HG03469 (cell line): Measurements from ENCODE around the gene PRPSAP1.

Experiments
- ATAC-seq: cut with Tn5 transposase; IDR thresholded peaks from one replicate; pipeline ENCODE4 v1.9.1; 2021; ENCODE audit warnings: mild to moderate bottlenecking, moderate library complexity, moderate number of reproducible peaks; ENCODE audit not compliant: unreplicated experiment

The PRPSAP1 gene

DNA sequence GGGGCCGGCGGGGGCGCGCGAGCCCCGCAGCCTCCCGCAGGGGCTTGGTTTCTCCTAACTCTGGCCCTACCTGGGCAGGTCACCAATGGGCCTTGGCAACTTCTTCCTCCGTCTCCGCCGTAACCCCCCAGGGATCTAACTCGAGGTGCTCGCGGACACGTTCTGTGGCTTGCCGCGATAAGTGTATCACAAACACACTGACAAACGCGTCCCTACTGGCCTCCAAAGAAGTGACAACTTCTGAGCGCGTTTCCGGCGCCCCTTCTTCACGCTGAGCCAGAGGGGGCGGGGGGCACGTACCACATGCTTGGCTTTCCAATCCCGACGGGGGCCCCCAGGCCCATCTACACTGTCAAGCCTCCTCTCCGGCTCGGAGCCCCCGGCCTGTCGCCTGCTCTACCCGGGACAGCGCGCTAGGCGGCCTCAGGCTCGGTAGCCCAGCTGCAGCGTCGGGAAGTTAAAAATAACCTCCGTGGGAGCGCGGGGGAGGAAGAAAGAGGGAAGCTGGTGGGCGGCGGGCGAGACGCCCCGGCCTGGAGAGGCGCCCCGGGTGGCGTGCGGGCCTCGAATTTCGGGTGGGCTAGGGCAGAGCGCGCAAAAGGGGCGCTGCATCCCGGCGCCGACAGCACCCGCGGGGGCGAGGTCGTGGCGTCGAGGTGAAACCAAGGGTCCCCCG, 30.0 kb upstream of the PRPSAP1 start:
- ATAC-seq, result no peak

DNA sequence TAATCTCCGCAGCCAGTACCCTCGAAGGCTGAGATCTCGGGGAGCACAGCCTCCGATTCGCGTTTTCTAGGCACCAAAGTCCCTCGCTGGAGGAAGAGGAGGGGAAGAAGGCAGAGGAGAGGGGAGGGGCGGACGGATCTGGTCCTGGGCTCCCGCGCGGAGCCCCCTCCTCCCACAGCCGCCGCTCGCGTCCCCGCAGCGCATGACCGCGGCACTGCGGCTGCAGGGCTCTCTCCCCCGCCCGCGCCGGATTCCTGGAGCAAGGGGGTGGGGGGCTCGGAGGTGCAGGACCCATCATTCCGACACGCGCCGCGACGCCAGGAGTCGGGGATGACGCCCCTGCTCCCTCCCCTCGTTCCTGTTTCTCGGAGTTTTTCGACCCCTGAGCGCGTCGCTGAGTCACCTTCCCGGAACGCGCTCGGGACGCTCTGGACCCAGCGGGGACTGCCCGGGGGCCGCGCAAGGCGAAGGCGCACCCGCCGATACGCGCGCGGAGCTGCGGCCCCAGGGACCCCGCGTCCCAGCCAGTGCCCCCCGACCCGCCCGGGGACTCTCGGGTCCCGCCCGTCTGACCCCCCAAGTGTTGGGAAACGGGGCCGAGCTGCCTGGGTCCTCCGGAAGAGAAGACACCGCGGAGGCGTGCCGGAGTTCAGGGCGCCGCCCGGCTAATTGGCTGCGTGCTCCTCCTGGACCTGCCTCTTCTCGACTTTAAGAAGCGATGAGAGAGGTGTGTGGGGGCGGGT, 29.3 kb upstream of the PRPSAP1 start:
- ATAC-seq, result no peak

DNA sequence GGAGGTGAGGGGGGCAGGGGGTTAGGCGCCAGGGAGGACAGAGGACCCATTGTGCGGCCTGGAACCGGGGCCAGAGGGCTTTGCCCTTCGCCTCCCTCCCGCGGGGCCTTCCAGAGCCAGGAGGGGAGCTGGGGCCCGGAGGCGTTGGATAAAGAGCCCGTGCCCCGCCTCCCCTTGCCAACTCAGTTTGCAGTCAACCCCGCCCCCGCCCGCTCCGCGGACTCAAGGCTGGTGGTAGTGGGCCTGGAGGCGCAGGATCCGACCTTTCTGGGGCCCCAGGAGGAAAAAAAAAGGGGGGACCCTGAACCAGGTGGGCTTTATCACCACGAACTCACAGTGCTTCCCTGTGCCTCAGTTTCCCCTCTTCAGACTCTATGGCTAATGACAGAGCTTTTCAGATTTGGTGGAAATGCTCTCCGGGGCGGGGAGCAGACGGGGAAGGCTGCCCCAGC, 28.7 kb upstream of the PRPSAP1 start:
- no peak for ATAC-seq

DNA sequence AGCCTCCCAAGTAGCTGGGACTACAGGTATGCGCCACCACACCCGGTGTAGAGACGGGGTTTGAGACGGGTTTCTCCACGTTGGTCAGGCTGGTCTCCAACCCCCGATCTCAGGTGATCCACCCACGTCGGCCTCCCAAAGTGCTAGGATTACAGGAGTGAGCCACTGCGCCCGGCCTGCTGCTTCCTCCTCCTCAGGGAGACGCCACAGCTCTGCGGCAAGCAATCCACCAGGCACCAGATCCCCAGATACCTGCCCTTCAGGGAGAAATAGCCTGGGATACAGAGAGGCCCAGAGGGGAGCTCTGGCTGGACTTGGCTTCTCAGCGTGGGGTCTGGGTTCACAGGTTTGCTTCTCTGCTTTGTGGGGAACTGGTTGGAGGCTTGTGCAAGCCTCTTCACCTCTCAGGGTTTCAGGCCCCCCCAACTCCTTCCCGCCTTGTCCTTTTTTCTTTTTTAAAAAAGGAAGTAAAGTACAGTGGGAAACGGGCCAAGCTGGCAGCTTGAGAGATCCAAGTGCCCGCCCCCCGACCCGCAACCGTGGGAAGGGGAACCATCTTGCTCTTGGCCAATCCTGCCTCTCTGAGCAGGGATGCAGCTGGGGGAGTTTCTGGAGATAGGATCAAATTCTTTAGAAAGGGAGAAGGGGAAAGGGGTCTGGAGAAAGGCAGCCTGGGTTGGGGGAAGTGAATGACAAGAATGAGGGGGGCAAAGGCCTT, 28.1 kb upstream of the PRPSAP1 start:
- ATAC-seq, result no peak

DNA sequence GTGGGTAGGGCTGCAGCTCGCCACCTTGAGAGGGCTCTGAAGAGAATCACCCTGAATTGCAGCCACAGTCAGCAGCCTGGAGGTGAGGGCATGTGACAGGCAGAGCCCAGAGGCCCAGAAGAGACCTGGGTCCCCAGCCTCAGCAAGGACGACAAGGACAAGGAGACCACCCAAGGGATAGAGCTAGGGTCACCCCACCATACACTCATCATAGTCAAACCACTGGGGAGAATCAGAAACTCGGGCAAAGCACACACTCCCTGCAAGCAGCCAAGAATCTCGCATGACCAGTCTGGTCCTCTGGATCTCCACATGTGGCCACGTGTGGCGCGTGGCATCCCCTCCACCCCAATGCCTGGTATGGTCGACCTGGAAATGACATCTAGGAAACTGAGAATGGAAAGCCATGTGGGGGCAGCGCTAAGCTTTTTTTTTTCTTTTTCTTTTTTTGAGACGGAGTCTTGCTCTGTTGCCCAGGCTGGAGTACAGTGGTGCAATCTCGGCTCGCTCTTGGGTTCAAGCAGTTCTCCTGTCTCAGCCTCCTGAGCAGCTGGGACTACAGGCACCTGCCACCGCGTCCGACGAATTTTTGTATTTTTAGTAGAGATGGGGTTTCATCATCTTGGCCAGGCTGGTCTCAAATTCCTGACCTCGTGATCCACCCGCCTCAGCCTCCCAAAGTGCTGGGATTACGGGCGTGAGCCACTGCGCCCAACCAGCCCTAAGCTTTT, 26.1 kb upstream of the PRPSAP1 start:
- ATAC-seq, result no peak

DNA sequence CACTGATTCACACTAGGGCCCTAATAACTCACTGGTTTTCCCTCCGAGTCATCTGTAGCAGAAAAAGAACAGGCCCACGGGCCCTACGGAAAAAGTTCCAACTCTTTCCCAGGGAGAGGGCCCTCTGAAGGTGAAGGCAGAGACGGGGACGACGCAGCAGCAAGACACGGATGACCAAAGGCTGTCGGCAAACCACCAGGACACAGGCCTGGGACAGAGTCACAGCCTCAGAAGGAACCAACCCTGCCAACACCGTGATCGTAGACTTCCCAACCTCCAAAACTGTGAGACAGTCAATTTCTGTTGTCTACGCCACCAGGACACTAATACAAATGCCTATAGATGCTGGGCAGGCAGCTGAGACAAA, 25.5 kb upstream of the PRPSAP1 start:
- ATAC-seq, result no peak

DNA sequence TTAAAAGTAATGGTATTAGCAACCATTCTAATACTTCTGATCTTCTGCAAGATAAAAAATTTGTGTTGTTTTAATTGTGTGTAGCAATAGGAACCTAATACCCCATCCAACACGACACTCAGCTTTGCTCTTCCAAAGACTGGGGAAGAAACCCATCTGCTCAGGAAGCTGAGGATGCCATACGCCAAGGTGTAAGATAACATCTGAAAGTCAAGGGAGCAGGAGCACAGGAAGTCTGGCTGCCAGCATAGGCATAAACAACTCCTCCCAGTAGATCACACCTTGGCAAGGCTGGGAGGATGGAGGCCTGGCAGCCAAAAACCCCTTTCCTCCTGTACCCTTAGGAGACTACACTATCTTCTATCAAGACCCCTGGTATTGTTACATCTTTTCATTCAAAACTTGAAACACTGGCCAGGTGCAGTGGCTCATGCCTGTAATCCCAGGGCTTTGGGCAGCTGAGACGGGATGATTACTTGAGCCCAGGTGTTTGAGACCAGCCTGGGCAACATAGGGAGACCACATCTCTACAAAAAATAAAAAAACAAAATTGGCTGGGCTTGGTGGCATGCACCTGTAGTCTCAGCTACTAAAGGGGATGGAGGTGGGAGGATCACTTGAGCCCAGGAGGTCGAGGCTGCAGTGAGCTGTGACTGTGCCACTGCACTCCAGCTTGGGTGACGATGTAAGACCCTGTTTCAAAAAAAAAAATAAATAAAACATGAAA, 25.0 kb upstream of the PRPSAP1 start:
- ATAC-seq, result no peak

DNA sequence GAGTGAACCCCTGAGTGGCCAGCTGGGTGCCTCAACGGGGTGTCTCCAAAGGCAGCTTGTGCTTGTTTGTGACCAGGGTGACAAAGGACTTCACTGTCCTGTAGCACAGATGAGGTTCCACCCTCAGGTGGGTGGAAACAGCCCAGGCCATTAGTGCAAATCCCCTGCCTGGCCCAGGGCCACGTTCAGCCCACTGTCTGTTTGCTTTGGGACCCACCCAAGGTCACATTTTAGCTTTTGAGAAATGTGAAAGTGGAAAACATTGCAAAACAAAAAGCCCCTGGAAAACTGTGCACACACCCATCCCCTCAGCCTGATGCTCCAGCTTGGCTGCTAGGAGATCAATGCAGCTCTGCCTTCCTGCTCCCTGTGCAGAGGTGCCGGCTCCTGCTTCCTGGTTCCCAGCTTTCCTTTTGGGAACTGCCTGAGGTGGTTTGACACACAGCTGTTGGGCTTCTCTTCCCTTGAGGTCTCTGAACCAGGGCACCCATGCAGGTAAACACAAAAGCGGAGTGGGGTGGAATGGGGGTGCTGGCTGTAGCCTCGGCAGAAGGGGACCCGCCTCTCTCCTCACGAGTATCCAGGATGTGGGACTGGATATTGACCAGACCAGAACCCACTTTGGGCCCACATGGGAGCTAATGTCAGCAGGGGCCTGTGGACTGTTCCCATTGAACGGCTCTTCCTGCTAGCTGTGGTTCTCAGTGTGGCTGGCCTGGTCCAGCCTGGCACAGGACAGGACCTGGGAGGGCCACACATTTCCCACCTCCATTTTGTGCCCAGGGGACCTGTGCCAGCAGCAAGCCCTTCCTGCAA, 22.8 kb upstream of the PRPSAP1 start:
- ATAC-seq, result no peak

DNA sequence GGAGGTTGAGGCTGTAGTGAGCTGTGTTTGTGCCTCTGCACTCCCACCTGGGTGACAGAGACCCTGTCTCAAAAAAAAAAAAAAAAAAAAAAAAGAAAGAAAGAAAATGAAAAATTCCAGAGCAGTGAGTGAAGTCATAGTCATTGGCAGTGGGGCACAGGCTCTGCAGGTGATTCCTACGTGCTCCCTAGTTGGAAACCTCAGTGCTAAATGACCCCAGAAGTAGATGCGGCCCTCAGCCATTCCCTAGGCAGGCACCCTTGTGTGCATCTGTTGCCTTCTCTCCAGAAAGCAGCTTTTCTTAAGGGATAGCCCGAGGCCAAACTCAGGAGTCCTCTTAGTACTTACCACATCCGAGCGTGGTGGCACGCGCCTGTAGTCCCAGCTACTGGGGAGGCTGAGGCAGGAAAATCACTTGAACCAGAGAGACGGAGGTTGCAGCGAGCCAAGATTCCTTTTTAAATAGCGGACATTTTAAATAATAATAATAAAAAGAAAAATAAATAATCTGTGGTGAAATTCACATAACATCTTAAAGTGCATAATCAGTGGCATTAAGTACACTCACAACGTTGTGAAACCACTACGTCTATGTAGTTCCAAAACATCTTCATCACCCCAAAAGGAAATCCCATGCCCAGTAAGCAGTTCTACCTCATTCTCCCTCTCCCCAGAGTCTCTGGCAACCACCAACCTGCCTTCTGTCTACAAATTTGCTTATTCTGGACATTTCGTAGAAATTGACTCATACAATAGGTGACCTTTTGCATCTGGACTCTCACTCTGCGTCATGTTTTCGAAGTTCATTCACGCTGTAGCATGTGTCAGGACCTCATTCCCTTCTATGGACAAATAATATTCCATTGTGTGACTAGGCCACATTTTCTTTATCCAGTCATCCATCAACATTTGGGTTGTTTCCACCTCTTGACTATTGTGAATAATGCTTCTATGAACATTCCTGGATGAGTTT, 18.2 kb upstream of the PRPSAP1 start:
- ATAC-seq, result no peak

DNA sequence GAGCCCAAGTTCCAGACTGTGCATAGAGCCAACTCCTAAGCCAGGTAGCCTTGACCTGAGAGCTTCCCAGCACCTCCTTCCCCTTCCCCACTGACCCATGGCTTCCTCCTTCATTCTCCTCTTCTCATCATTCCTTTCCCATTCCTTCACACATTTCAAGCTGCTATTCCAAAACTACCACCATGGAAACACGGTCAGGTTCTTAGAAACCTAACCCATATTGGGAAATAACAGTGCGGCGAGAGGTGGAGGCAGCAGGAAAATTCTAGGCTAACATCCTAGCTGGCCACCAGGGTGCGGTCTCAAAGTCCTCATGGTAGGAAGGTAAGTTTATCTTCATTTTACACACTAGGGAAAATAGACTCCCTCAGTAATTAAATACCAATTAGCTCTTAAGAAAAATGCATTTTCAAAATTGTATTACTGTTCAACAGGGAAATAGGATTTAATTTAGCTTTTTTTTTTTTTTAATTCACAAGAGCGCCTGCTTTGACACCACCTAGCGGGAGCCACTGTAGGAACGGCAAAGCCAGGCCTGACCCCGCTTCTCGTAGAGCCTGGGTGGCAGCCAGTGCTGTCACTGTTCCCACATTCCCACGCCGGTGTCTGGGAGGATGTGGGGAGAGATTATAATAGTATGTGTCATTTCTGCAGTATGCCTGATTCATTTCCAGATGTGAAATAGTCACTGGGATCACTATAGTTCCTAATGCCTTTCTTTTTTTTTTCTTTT, 16.7 kb upstream of the PRPSAP1 start:
- no peak for ATAC-seq

DNA sequence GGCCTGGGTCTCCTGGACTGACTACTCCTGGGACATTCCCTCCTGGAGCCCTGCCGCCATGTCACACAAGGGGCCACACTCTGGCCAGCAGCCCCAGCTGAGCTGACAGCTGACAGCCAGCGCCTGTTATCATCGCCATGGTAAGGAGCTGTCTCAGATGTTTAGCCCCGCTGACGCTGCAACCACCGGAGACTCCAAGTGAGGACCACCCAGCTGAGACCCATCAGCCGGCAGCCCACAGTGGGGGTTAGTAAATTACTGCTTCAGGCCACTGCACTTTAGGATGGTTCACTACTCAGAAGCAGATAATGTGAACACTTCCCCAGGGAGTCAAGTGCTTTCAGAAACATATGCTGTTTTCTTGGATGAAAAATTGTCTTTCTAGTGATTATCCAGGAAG, 16.1 kb upstream of the PRPSAP1 start:
- ATAC-seq, result no peak

DNA sequence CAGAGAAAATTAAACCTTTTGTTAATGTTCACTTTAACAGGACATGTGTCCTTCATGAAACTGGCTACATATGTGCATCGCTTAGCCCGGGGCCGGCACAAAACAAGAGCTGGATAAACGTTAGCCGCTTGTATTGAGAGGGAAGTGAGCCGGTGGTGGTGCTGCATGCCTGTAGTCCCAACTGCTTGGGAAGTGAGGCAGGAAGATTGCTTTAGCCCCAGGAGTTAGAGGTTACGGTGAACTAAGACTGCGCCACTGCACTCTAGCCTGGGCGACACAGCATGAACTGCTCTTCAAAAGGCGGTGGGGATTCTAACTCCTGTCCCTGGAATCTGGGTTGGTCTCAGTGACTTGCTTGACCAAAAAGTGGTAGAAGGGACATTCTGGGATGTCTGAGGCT, 15.7 kb upstream of the PRPSAP1 start:
- no peak for ATAC-seq

DNA sequence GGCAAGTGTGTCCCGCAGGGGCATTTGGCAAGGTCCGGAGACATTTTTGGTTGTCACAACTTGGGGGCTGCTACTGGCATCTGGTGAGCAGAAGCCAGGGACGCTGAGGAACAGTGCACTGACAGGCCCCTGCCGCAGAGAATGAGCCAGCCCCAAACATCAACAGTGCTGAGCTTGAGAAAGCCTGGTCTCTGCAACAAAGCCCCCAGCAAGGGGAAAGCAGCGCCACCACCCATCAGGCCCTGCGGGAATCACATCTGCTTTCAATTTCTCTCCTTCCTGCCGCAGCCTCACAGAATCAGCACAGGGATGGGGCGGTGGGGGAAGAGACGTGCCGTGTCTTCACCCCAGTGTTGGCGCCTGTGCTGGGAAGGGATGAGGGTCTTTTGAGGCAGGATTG, 14.8 kb upstream of the PRPSAP1 start:
- ATAC-seq, result no peak

DNA sequence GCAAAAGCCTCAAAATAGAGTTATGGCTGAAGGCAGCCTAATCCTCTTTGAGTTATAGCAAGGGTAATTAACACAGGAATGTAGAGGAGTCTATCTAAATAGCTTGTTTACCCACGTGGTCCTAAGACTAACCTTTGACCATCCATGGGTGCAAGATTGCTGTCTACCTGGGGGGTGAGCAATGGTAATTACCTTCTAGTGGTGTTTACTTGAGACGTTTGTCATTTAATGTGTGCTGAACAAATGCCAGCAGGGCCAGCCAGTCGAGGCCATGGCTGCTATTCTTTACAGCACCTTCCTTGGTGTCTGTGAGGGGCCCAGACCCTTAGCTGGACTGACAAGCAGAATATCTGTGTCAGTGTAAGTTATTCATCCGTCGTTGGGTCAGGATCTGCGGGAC, 13.9 kb upstream of the PRPSAP1 start:
- ATAC-seq, result no peak

DNA sequence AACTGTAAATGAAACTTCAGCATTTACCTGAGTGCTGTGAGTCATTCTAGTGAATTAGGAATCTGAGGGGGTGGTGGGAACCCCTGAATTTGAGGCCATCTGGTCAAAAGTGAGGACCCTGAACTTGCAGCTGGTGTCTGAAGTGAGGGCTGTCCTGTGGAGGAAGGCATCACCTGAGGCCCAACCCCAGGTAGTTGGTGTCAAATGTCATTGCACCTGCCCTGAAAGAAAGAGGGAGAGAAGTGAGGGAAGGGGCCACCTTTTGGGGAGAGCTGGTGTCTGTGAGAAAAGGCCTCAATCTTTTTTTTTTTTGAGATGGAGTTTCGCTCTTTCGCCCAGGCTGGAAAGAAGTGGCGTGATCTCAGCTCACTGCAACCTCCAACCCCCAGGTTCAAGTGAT, 12.5 kb upstream of the PRPSAP1 start:
- ATAC-seq, result no peak

DNA sequence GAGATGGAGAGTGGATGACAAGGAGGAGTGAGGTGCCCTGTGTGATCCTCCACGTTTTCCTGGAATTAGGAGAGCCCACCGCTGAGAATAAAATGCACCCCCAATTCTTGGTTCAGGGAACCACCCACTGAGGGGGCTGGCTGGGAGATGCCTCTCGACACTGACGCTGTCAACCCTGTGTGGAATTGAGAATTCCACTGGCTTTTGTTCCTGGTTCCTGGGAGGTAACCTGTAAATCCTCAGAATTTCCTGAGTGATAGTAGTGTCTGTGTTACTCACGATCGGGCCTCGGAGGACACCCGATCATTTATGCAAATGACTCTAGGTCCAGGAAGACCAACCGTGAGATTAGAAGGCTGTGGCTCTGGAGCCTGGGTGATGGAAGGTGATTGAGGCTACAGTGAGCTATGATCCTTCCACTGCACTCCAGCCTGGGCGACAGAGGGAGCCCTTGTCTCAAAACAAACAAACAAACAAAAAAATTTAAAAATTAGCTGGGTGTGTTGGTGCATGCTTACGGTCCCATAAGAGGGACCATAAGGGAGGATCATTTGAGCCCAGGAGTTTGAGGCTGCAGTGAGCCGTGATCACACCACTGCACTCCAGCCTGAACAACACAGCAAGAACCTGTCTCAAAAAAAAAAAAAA, 11.7 kb upstream of the PRPSAP1 start:
- no peak for ATAC-seq

DNA sequence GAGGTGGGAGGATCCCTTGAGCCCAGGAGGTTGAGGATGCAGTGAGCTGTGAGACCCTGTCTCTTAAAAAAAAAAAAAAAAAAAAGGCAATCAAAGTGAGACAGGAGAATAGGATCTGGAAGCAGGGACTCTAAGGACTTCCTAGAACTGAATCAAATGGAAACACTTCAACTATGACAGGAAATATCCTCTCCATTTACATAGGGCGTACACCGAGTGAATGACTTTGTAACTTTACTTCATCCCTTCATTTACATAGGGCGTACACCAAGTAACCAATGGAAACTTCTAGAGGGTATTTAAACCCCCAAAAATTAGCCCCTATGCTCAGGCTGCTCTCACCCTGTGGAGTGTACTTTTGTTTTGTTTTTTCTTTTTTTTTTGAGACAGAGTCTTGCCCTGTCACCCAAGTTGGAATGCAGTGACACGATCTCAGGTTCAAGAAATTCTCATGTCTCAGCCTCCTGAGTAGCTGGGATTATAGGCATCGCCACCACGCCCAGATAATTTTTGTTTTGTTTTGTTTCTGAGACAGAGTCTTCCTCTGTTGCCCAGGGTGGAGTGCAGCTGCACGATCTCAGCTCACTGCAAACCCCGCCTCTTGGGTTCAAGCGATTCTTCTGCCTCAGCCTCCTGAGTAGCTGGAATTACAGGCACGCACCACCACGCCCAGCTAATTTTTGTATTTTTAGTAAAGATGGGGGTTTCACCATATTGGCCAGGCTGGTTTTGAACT, 9.6 kb upstream of the PRPSAP1 start:
- no peak for ATAC-seq
